NCI-H187 (cell line): ENCODE data around the gene ZNF41.

Experiments
- DNase-seq, 2 experiments: peaks; one replicate each; lab custom pipeline; 2025; lab: John Stamatoyannopoulos, UW

ZNF41 gene

DNA sequence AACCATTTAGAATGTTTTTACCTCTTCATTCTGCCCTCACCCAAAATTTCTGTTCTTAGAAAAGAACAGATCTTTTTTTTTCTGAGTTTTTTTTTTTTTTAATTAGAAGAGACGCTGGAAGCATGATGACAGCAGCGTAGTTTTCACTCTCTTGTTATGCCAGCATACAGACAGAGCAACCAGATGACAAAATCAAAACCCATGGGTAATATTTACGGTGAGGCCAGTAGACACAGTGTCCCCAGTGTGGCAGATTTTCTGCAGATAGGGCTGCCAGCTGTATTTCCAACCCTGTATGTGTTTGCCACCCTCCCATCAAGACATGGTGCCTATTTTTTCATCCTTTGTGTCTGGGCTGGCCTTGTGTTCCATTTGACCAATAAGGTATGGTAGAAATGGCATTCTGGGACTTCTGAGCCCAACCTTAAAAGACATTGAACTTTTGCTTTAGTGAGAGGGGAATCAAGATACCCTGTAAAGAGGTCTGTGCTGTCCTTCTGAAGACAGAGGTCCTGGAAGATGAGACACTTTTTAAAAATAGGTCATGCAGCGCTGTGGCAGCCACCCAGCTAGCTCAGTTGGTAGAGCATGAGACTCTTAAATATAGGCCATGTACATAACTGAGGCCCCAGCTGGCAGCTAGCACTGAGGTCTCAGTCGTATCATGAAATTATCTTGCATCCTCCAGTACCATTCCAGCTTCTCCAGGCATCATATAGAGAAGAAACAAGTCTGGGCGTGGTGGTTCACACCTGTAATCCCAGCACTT is 6.7 kb upstream of the ZNF41 start:
- no peak for DNase-seq

DNA sequence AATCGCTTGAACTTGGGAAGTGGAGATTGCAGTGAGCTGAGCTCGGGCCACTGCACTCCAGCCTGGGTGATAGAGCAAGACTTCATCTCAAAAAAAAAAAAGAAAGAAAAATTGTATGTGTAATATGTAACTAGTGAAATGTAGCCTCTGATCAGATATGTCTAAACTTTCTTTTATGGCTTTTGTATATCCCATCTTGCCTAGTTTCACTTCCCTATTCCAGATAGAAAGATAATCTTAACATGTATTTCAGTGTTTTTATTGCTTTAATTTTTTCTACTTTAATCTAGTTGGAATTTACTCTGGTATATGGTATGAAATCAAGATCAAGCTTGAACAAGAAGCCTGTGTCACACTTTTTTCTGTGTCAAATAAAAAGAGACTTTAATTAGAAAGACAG is 1.9 kb upstream of the ZNF41 start:
- no peak for DNase-seq

DNA sequence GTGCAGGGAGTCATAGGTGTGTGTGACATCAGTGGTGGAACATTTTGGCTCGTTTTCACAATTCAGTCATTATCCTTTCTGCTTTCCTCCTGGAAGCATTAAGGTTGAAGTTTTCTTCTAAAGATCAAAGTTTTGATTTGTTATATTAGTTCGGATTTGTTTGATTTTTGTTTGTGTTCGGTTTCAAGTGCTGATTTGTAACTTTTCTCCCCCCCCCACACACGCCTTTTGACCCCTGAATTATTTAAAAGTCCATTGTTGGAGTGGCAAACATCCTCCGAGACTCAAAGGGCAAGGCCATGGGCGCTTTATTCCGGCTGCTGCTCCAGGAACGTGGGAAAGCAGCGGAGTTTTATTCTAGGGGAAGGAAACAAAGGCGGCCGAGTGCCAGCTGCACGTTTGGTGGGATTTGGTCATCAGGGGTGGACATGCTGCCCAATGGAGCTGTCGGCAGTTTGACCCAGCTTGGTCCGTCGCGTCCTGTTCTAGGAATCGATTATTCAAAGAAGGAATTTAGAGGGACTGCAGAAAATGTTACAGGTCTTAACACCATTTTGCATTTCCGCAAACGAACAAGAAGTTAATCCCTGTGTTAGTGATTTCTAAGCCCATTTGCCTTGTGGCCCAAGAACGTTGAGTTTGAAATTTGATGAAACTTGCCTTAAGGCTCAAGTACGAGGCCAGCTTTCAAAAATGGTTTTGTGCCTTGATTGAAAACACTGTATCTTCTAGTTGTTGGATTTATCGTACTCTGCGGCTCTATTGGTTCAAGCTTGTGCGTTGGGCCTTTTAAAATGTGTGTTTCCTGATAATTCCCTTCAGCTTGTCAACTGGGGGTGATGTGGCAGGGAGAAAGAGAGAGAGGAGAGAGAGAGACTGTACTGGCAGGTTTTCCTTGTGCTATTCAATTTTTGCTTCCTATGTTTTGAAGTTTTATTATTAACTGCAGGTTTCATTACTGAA is 565 bp upstream of the ZNF41 start:
- DNase-seq = no peak

DNA sequence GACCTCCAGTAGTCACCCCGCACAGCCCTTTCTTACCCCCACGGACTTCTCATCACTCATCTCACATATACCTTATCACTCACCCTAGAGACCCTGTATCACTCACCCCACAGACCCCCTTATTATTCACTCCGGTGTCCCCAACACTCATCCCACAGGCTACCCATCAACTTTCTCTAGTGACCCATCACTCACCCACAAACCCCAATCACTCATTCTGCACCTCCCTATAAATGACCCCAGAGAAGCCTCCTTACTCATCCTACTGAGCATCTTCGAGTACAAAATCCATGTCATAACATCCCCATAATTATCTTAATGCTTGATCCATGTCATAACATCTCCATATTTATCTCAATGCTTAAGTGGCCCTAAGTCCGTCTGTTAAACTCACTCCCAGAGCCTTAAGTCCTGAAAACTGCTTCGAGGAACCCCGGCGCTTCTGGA is 934 bp downstream of the ZNF41 start:
- no peak for DNase-seq

DNA sequence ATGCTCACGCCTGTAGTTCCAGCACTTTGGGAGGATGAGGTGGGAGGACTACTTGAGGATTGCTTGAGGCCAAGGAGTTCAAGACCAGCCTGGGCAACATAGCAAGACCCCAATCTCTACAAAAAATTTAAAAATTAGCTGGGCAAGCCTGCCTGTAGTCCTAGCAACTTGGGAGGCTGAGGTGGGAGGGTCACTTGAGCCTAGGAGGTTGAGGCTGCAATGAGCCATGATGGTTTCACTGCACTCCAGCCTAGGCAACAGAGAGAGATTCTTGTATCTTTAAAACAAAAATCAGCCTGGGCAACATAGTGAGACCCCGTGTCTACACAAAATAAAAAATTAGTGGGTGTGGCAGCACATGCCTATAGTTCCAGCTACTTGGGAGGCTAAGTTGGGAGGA is 1.9 kb downstream of the ZNF41 start:
- no peak for DNase-seq

DNA sequence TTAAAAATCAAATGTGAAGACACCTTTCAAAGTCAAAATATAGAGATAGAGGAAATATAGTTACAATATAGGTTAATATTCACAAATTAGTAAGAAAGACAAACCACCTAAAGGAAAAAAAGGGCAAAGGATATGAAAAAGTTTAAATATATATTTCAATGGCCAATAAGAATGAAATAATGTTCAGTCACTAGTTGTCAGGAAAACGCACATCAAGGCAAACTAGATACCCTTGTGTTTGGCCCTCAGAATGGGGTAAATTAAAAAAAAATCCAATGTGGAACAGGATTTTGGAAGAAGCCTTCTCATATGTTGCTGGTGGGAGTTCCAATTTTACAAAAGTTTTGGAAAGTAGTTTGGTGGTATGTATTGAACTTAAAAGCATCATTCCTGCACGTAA is 2.4 kb downstream of the ZNF41 start:
- no peak for DNase-seq

DNA sequence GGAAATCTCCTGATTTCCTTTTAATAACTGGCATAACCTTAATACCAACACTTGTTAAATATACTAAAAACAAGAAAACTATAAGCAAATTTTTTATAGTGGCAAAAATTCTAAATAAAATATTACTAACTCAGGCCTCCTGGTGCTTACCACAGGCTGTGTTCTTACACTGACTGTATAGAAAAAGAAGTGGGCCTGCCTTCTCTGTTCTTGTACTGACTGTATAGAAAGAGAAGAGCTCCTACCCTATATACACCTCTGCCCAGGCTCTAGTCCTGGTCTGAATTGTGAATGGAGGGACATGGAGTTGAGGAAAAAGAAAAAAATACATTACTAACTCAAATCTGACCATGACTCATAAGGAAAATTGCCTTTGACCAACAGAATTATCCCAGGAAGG is 7.5 kb downstream of the ZNF41 start:
- DNase-seq = no peak

DNA sequence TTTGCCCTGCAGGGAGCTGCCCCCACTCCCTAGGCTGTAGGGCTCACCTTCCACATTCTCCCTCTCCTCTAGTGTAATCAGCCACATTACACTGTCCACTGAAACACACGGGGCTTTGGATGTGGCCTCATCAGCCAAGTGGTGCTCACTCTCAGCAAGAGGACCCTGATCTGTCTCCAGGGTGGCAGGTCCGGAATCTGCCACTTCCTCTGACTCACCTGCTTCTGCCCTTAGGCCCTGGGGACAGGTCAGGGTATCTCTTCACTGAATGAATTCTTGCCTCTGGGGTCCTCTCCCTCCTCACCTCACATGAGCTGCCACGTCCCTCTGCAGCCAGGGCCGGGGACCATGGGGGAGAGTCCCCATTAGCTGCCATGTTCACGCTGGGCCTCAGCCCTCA is 15.9 kb downstream of the ZNF41 start:
- no peak for DNase-seq

DNA sequence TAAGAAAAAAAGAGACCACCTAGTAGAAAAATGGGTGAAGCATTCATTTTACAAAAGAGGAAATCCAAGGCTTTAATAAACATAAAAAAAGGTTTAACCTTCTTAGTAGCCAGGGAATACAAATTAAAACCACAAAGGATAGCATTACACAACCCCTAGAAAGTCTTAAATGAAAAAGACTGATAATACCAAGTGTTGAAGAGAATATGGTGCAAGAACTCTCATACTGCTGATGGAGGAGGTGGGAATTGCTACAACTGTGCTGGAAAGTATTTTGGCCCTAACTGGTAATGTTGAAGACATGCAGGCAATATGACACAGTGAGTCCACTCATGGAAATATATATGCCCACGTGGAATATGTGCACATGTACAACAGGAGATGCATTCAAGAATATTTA is 22.5 kb downstream of the ZNF41 start:
- no peak for DNase-seq

DNA sequence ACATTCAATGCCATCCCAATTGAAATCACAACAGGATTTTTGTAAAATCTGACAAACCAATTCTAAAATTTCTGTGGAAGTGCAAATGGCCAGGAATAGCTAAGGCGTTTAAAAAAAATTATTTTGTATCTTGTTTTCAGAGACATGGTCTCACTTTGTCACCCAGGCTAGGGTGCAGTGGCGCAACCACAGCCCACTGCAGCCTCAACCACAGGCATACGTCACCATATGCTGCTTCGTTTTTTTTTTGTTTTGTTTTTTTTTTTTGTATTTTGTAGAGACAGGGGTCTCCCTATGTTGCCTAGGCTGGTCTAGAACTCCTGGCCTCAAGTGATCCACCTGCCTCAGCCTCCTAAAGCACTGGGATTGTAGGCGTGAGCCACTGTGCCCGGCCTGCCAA is 24.5 kb downstream of the ZNF41 start:
- DNase-seq = no peak

DNA sequence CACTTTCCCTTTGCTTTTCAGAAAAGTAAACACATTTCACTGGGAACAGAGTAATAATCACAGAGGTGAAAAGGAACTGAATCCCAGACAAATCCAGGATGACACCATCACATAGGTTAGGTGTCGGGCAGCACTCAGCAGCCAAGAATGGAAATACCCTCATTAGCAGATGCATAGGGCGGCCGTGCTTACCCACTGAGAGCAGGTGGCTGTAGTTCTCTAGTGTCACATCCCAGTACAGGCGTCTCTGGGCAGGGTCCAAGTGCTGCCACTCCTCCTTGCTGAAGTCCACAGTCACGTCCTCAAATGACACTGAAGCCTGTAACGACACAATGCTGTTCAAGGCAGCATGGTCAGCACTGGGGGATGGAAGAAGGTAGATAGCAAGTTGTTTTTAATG is 26.9 kb downstream of the ZNF41 start:
- DNase-seq = no peak

DNA sequence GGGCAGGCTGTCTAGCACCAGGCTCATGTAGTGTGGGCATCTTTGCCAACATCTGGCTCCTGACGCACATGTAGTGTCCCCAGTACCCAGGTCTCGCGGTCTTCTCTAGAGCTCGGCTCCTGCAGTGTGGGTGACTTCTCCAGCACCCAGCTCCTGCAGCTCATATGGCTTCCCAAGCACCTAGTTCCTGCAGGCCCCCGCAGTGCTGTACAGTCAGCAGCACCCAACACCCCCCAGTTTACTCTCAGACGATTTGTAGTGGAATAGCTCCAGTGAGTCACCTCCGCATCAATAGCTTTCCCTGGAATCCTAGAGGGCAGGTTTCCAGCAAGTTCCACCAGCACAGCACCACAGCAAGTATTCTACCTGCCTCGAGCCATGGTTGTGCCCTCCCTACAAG is 30.9 kb downstream of the ZNF41 start:
- DNase-seq = no peak

DNA sequence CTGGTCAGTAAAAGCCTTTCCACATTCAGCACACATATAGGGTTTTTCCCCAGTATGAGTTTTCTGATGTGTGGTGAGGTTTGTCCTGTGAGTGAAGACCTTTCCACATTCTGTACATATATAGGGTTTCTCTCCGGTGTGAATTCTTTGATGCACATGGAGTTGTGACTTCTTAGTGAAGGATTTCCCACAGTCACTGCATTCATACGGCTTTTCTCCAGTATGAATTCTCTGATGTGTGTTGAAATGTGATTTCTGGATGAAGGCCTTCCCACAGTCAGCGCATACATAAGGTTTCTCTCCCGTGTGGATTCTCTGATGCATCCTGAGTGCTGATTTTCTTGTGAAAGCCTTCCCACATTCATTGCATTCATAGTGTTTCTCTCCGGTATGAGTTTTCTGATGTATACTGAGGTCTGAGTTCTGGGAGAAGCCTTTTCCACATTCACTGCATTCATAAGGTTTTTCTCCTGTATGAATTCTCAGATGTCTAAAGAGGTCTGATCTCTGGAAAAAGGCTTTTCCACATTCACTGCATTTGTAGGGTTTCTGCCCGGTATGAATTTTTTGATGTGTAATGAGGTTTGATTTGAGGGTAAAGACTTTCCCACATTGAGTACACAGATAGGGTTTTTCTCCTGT is 34.7 kb downstream of the ZNF41 start:
- DNase-seq = no peak

DNA sequence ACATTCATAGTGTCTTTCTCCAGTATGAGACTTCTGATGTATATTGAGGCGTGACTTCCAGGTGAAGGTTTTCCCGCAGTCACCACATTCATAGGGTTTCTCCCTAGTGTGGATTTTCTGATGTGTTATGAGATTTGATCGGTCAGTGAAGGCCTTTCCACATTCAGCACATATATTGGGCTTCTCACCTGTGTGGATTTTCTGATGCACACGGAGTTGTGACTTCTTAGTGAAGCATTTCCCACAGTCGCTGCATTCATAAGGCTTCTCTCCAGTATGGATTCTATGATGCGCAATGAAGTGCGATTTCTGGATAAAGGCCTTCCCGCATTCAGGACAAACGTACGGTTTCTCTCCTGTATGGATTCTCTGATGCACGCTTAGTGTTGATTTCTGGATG is 35.4 kb downstream of the ZNF41 start:
- no peak for DNase-seq

DNA sequence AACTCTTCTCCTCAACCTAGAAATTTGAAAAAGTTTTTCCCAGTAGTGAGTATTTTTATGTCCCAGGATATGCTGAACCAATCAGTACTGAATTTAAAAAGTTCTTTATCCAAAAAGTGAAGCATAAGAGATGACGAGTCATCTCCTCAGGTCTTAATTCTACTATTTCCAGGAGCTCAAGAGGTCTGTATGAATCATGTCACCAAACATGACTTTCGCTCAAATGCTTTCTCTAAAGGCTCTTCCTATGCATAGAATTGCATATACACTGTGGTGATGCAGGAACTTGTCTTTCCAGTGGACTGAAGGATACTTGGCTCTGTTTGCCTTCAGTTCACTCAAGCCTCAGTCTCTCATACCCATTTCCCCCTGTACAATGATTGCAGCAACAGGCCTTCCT is 36.1 kb downstream of the ZNF41 start:
- DNase-seq = no peak

DNA sequence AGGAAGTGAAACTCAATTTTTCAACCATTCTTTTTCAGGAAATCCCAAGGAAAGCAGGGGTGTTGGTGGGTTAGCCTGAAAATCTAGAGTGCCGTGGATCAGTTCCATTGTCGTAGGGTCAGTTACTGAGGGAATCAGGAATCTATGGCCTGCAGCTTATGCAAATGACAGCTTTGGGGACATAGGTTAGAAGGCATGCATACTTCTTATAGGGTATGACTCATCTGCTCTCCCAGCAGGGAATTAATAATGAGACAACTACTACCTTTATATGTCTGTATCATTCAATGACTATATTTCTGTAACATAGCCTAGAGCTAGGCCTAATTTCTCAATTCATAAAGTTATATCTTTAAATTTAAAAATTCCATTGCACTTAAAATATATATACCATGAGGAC is 36.6 kb downstream of the ZNF41 start:
- no peak for DNase-seq

DNA sequence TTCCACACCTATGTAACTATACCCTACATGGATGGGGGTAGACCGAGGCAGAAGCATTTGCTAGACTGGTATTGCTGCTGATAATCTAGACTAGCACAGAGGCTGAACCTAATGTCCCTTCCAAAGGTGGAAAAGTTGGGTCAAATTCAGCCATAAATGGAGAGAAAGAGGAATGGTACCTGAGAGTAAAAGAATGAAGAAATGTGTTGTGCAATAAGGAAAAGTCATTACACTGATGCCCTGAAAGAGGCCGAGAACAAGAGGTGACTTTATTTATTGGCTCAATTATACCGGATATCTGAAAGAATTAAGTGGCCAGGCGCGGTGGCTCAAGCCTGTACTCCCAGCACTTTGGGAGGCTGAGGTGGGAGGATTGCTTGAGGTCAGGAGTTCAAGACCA is 52.1 kb downstream of the ZNF41 start:
- no peak for DNase-seq

DNA sequence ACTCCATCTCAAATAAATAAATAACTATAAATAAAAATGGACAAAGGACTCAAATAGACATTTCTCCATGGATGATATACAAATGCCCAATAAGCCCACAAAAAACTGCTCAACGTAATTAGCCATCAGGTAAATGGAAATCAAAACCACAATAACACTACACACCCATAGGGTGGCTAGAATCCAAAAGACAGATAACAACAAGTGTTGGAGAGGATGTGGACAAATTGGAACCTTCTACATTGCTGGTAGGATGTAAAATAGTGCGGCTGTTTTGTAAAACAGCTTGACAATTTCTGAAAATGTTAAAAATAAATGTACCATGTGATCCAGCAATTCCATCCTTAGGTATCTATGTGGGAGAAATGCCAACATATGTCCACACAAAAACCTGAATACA is 60.6 kb downstream of the ZNF41 start:
- no peak for DNase-seq

DNA sequence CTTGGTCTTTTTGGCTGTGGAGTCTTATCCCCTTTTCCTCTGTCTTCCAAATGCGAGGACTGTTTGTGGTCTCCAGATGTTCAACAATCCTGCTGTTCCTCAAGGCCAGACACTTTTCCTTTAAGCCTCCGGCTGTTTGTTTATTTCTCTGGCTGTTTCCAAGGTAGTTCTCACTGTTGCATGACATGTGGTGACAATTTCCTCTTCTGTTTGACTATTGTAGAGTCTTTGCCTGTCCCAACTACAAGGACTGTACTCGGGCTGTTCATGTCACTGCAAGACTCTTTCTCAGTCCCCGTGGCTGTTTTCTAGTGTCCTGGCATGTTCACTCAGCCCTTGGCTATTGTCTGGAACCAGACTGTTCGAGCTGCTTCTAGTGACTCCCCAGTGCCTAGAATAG is 62.1 kb downstream of the ZNF41 start:
- DNase-seq = no peak

DNA sequence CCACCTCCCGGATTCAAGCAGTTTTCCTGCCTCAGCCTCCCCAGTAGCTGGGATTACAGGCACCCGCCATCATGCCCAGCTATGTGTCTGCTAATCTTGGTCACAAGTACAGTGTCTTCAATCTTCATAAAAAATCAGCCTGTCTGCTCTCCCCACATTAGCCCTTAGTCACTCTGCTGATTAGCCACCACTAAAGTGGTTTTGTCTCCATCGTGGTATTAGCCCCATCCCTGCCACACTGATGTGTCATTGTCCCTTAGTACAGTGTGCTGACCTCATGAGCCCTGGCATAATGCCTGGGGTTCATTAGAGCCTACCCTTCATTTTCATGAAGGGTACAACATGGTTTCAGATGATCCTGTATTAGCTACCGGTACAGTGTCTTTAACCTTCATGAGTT is 62.8 kb downstream of the ZNF41 start:
- no peak for DNase-seq

DNA sequence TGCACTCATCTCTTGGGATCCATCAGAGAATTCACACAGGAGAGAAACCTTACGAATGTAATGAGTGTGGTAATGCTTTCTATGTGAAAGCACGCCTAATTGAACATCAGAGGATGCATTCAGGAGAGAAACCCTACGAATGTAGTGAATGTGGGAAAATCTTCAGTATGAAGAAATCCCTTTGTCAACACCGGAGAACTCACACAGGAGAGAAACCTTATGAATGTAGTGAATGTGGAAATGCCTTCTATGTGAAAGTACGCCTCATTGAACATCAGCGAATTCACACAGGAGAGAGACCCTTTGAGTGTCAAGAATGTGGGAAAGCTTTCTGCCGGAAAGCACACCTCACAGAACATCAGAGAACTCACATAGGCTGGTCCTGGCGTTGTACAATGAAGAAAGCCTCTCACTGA is 69.8 kb downstream of the ZNF41 start:
- no peak for DNase-seq
